CD1c-positive myeloid dendritic cell (primary cell): ENCODE data around the gene AIFM1.
A peak's percentile ranks its signal among the peaks of the same experiment; 100 is the strongest.

ENCODE experiments used
- DNase-seq: peaks from one replicate; pipeline ENCODE4 v3.0.0-alpha.2; 2016; ENCODE audit errors: extremely low spot score

Gene AIFM1

GRCh38 chrX:130093271-130093670, 72.4 kb downstream of the AIFM1 start:
- DNase-seq = no peak

GRCh38 chrX:130091980-130092522, 73.6 kb downstream of the AIFM1 start:
- DNase-seq = peak; percentile 77

- no peak for DNase-seq
Measured at GRCh38 chrX:130090364-130090763, 75.3 kb downstream of the AIFM1 start.

- DNase-seq = peak; percentile 49
Measured at GRCh38 chrX:130086447-130087206, 79.0 kb downstream of the AIFM1 start.

GRCh38 chrX:130085551-130086446, 79.8 kb downstream of the AIFM1 start:
- DNase-seq = peak; percentile 33

GRCh38 chrX:130084631-130085237, 80.9 kb downstream of the AIFM1 start:
- DNase-seq = peak; percentile 73

GRCh38 chrX:130083656-130084382, 81.8 kb downstream of the AIFM1 start:
- peak; percentile 79 for DNase-seq

GRCh38 chrX:130083107-130083490, 82.5 kb downstream of the AIFM1 start:
- no peak for DNase-seq

- DNase-seq = peak; percentile 86
Measured at GRCh38 chrX:130082244-130083106, 83.2 kb downstream of the AIFM1 start.

GRCh38 chrX:130081421-130082045, 84.1 kb downstream of the AIFM1 start:
- no peak for DNase-seq

- no peak for DNase-seq
Measured at GRCh38 chrX:130080791-130081367, 84.8 kb downstream of the AIFM1 start.

- DNase-seq = peak; percentile 70
Measured at GRCh38 chrX:130079824-130080406, 85.7 kb downstream of the AIFM1 start.
